Stimulated activated CD8-positive, alpha-beta memory T cell treated with anti-CD3 and anti-CD28 coated beads, Interleukin-4, amount 100 ng/mL, for 24 hours (primary cell): ENCODE results near the gene GINM1.

Experiments
- DNase-seq: peaks from one replicate; pipeline ENCODE4 v3.0.0-alpha.2; 2020; ENCODE audit warnings: low read depth

The GINM1 gene, protein sequence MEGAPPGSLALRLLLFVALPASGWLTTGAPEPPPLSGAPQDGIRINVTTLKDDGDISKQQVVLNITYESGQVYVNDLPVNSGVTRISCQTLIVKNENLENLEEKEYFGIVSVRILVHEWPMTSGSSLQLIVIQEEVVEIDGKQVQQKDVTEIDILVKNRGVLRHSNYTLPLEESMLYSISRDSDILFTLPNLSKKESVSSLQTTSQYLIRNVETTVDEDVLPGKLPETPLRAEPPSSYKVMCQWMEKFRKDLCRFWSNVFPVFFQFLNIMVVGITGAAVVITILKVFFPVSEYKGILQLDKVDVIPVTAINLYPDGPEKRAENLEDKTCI

DNA sequence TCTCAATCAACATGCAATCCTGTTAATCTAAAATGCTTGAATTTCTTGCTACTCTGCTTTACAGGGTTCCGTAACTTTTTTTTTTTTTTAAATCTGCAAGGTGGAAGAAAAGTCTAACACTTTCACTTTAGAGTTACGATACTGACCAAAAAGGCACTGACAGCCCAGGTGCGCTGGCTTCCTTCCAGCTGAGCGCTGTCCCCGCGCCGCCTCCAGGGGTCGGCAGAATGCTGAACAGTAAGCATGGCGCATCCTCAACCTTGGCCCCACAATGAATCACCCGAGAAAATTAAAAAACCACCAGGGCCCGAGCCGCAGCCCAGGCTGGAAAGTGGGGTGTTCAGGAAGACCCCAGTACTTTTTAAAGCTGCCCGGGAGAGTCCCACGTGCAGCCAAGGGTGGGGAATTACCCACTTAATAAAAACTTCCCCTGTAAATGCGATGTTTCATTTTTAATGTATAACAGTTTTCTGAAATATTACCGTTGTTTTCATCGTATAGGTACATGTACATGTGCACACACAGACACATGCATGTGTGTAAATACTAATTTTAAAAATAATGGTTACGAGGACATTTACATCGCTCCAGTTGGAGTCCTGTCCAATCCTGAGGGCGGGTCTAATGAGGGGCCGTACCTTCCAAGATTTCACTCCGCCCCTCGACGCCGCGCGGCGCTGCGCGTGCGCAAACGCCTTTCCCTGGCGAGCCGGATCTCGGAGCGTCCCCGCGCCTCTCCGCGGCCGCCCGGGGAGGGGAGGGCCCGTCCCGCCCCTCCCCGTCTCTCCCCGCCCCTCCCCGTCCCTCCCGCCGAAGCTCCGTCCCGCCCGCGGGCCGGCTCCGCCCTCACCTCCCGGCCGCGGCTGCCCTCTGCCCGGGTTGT lies at the start of gene GINM1:
GINM1 (plus strand) TSS at position 849 of the 883 bp plus-strand sequence. CDS start 40 bp downstream, outside the sequence.
- peak; percentile 89 for DNase-seq

DNA sequence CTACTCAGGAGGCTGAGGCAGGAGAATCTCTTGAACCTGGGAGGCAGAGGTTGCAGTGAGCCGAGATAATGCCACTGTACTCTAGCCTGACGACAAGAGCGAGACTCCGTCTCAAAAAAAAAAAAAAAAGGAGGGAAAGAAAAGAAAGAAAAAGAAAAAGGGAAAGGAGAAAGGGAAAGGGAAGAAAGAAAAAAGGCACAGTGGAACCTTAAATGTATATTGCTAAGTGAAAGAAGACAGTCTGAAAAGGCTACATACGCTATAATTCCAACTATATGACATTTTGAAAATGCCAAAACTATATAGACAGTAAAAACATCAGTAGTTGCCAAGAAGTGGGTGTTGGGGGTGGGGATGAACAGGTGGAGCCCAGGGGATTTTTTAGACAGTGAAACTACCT lies 36.5 kb upstream of the GINM1 start:
- DNase-seq, result no peak

DNA sequence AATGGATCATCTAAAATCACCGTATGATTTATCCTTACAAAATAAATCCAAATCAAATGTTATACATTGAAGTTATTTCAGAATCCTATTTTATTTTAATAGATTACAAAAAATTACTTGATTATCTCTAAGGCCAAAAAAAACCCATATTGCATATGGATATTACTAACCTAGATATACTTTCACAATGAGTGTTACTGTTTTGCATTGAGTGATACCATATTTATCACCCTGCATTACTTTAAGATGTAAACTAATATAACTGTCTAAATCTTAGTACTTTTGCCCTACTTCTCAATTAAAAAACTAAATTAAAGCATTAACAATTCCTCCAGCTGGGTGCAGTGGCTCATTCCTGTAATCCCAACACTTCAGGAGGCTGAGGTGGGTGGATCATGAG lies 31.4 kb upstream of the GINM1 start:
- no peak for DNase-seq

DNA sequence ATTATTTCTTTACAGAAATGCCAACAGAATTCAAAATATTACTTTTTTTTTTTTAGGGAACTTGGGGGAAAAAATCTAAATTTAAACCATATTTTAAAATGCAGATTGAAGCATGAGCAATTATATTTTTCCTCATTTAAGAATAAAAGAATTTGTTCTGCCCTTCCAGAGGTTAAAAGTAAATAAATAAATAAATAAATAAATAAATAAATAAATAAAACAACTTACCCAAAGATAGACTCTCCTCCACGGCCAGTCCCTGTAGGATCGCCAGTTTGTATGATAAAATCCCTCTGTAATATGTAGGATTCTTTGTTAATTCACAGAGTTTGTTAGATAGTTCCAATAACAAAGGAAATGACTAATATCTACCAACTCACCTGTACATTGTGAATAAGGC lies 25.0 kb upstream of the GINM1 start:
- DNase-seq, result no peak

DNA sequence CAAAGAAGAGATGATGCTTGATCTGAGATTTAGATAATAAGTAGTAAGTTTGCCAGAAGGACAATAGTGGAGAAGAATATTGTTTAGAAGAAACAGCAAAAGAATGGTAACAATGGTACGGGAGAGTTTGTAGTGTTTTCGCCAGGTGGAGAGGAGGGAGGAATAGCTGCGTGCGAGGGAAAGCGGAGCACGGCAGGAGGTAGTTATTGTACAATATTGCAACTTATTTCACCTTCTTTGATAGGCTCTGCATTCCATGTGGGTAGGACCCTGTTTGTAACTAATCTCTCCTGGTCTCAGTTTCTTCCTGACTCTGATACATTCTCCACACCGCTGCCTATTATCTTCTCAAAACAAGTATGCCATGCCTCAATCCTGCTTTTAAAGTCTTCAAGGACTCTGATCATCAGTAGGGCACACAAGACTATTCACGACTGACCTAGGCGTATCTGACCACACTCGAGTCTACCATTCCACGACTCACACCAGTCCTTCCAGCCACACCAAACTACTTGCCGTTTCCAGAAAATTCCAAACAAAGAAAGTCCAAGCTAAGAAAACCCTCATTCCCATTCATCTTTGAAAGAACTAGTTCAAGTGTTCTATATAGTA lies 21.4 kb upstream of the GINM1 start:
- no peak for DNase-seq

DNA sequence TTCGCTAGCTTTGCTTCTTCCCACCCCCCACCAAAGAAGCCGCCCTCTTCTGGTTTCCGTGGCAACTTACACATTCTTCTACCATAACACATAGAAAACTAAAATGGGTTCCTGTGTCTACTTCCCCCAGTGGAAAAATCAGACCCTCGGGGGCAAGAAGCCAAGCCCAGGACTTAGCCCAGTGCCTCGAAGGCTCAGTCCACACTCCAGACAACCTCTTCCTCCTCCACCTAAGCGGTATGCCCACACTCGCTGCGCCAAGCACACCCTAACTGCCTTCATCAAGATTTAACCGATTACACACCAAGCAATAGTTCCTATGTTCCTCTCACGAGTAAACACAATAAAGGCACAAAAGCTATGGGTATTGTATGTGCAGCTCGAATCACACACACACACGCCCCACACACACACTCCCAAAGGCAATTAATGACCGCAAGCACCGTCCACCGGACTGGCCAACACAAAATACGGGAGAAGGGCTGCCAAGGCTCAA lies 20.9 kb upstream of the GINM1 start:
- DNase-seq, result no peak

DNA sequence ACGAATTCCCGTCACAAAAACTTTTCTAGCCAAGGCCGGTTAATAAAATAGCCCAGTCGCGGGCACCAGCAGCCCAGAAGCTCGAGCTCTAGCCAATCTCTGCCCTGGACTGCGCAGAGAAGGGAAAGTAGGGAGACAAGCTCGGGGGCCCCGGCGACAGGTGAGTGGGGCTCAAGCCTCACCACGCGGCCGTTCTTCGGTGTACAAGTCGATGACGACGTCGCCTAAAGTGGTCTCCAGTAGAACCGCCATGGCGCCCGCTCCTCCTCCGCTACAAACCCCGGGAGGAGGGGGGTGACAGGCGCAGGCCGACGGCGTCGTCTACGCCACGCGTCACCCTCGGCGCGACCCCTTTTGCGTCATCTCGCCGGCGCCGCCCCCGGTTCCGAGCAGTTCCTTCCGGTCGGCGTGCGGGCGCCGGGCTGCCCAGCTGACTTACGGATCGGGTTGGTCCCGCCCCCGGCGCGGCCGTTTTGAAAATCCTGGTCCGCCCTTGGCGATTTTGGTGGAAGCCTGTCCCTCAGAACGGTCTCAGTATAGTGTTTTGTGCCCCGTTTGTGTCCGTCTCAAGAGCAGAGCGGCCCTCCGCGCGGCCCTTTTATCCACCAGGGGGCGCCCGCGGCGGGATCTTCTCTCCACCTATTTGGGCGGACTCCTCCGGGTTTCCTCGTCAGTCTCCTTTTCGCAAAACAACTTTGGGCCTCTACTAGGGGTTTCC lies 20.3 kb upstream of the GINM1 start, which contains the start of gene PPIL4:
PPIL4 (minus strand) TSS at position 290 of the 718 bp plus-strand sequence; CDS start at position 252, 38 bp downstream.
- peak; percentile 95 for DNase-seq

DNA sequence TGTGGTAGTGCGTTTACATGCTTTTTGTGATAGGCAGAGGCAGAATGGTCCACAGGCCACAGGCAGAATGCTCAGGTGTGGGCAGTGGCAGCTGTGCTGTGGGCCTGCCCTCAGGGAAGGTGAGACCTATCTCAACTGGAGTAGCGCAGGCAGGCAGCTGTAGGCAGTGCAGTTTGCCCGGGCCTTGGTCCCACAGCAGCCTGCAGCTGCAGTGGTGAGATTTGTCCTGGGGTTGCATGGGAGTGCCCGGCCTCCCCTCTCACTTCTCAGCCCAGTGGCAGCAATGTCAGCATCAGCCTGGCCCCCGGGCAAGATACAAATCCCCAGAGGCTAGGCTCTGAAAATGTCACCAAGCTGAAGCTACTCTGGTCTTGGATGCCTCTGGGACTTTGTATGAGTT lies 14.3 kb upstream of the GINM1 start:
- no peak for DNase-seq

DNA sequence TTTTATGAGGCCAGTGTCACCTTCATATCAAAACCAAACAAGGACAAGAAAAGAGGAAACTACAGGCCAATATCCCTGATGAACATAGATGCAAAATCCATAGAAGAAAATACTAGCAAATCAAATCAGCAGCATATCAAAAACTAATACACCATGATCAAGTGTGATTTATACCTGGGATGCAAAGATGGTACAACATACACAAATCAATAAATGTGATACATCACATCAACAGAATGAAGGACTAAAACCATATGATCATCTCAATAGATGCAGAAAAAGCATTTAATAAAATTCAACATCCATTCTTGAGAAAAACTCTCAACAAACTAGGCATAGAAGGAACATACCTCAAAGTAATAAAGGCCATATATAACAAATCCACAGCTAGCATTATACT lies 8.1 kb upstream of the GINM1 start:
- DNase-seq, result no peak

DNA sequence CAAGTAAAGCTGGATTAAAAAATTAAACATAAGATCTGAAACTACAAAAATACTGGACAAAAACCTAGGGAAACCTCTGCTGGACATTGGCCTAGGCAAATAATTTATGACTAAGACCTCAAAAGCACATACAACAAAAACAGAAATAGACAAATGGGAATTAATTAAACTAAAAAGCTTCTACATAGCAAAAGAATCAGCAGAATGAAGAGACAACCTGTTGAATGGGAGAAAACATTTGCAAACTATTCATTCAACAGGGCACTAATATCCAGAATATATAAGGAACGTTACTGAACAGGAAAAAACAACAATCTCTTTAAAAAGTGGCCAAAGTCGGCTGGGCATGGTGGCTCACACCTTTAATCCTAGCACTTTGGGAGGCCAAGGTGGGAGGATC lies 6.8 kb upstream of the GINM1 start:
- no peak for DNase-seq

DNA sequence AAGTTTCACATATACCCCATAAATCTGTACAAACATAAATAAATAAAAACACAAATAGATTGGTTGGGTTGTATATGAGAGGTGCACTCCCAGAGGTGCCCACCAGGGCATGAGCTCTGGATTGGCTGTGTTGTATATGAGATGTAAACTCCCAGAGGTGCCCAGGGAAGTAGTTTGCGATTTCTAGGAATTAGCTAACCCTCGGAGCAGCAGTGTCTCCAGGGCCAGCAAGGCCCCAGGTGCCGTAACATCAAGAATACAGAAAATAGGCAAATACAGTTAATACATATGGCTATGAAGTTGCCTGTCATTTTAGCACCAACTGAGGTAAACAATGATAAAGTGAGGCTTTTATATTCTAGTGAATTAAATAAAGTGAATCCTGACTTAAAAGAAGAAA lies 5.4 kb upstream of the GINM1 start:
- DNase-seq, result no peak

DNA sequence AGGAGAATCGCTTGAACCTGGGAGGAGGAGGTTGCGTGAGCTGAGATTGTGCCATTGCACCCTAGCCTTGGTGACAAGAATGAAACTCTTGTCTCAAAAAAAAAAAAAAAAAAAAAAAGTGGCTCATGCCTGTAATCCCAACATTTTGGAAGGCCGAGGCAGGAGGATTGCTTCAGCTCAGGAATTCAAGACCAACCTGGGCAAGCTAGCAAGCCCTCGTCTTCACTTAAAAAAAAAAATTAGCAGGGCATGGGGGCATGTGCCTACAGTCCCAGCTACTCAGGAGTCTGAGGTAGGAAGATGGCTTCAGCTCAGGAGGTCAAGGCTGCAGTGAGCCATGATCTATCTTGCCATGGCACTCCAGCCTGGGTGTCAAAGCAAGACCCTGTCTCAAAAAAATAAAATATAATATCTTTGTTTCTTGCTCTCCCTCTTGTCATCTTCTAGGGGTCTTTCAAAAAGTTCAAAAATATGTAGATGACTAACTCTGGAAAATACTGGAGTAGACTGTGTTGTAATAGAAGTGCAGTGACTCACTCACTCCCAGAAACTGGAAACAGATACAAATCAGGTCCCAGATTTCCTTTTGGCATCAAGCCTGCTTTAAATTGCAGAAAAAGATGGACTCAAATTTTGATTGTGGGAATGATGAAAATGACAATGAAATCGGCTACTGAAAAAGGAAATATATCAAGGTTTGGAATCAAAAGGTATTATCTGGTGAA lies 2.8 kb upstream of the GINM1 start:
- DNase-seq, result no peak

DNA sequence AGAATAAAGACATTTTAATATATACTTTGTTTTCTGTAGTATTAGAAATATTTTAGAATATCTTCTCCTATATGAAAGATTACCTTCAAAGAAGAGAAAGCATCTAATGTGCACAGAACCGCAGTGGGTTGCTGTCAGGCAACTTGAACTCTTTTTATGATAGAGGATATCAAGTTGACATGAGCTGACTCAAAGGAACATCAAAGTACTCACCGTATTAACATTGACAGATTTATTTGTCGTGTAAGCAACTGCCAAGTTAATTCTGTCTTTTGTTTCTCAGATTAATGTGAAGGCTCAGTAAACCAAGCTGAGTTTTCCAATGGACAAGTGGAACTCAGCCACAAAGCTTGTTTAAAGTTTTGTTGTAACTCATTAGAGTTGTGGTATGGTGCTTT lies 2.2 kb upstream of the GINM1 start:
- DNase-seq, result no peak

DNA sequence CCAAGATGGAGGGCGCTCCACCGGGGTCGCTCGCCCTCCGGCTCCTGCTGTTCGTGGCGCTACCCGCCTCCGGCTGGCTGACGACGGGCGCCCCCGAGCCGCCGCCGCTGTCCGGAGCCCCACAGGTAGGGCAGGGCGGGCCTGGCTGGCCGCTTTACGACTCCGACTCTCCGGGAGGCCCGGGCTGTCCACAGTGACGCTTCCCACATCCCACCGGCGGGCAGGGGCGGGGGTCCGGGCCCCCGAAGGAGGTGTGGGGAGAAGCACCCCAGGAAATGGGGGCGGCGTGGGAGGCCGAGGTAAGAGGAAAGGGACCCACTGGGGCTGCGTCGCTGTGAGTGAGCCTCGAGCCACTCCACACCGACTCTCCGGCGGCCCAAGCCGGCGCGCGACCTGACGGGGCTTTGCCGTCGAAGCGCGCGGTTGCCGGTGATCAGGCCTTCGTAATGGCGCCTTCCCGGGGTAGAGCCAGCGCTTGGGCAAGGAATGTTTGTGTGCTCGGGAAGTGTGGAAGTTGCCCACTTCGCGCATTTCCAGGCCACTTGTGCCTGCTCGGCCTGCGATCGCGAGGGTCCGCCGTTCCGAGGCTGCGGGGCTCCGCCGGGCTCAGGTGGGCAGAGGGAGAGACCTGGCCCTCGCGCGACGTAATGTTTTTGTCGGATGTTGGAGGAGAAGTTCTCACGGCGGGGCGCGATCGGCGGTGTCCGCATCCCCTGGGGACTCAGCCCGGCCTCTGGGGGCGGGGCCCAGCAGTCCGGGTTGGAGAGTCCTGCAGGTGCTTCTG lies 427 bp downstream of the GINM1 start:
- DNase-seq, result peak; percentile 33

DNA sequence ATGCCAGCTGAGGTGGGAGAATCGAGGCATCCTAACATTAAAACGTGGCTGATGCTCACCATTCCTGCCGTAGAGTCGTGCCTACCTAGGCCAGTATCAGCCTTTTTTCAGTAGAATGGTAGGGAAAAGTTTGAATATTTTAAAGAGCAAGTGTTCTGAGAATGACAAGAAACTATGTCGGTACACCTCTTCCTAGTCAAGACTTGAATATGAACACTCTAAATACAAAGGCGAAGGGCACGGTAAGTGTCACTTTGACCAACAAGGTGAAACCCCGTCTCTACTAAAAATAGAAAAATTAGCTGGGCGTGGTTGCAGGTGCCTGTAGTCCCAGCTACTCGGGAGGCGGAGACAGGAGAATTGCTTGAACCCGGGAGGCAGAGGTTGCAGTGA lies 1.0 kb downstream of the GINM1 start:
- DNase-seq, result no peak

DNA sequence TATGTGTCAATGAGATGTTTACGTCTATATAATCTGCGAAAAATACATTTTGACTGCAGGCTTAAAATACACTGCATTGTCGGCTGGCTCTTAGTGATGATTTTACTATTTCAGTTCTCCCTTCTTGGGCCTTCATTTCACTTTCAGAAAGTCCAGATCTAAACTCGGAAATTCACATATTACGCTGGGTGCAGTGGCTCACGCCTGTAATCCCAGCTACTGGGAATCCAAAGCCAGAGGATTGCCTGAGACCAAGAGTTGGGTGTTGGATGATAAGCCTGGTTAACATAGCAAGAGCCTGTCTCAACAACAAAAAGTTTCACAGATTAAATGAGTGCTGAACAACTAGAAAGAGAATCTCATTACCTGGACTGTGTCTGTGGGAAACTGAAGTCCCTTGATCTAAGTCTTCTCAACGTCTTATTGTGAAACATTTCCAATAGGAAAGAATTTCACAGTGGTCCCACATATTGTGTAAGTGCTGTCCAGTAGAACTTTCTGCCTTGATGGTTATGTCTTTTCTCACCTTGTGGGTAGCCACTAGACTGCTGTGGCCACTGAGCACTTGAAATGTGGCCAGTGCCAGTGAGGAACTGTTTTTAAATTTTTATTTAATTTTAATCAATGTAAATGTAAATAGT lies 1.9 kb downstream of the GINM1 start:
- DNase-seq, result no peak

DNA sequence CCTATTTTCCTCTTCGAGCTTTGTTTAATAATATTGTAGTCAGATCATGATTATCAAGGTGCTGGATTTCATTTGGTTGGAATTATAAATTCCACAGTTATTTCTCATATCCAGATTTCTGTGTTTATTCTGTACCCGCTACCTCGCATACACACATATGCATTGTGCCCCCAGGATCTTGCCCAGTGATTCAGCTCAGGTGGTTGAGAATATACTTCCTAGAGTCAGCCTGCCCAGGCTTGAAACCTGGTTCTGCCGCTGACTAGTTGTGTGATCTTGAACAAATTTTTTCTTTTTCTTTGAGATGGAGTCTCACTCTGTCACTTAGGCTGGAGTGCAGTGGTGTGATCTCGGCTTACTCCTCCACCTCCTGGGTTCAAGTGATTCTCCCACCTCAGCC lies 14.7 kb downstream of the GINM1 start:
- DNase-seq, result no peak

DNA sequence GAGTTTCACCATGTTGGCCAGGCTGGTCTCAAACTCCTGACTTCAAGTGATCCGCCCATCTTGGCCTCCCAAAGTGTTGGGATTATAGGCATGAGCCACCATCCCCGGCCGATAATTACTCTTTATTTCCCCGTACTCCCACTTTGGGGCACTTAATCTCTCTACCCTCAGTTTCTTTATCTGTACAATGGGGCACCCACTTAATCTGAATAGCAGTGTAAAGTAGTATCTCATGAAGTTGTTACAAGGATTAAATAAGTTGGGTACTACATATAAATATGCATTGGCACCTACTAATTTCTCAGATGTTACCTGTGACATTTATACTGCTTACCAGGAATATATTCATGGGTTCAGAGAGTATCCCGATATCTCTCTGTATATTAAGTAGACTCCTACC lies 15.2 kb downstream of the GINM1 start:
- DNase-seq, result no peak

DNA sequence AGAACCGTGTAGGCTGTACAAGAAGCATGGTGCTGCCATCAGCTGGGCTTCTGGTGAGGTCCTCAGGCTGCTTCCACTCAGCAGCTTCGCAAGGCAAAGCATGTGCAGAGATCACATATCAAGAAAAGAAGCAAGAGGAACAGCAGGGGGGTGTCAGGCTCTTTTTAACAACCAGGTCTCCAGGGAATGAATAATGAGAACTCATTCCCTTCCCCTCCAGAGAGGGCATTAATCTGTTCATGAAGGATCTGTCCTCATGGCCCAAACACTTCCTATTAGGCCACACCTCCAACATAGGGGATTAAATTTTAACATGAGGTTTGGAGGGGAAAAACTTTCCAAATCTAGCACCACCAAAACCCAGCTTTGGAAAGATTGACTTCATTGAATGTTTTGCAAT lies 20.0 kb downstream of the GINM1 start:
- no peak for DNase-seq

DNA sequence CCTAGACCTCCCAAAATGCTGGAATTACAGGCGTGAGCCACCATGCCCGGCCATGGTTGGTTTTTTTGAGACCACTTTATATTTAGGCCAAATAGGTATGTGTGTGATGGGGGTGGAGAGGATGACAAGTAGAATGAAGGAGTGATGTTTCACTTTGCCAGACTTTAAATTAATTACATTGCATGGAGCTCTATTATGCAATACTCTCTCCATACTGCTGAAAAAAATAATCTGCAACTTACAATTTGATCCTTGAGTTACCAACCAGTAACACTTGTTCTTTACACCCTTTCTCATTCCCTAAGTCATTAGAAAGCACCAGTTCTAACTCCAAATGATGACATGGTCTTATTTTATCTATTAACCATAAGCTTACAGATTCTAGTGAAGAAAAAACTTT lies 26.8 kb downstream of the GINM1 start:
- DNase-seq, result no peak
